ENCODE measurements around the gene RASGEF1C. TPM values are rescaled to one million over a fixed set of nuclear protein-coding genes. Genes with fewer than 3 reads are reported as not detected.

The RASGEF1C gene
- total and polyA plus RNA-seq, 7 donors: 0.35 to 4.2 (median 1.1) TPM; not detected in 2

DNA sequence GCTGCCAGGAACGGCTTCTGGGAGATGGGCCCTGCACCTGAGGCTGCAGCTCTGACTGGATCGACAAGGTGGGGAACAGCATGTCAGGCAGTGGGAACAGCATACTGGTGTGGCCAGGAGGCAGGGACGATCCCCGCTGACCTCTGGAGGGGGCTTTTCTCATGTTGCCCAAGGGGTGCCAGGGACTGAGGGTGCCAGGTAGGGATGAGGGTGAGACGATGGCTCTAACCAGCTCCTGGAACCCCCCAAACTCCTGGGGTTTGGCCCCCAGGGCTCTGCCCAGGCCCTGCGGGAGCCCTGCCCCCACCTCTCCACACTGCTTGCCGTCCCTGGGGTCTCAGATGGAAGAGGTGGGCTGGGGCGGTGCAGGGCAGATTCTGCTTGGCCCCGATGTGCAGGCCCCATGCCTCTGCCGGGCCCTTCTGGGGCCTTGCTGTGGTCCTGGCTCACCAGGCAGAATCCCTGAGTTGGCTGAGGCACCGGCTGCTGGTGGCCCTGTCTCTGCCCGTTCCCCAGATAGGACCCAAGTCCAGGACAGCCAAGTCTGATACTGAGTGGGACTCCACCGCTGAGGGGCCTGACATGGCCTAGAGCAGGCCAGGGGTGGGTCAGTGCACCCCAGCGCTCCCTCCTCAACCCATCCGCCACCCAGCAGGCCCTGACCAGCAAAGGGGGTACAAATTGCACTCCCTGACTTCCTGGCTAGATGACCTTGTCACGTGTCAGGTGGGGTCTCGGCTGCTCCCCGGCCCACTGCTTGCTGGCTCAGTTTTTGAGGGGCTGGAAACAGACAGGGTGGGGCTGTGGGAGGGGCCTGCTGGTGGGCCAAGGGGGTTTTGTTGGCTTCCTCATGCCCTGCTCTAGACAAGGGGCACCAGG lies 109.0 kb downstream of the RASGEF1C start:
- Histone ChIP-seq H3K27me3 (no peaks in the 10 kb centered on the region), H3K4me1 (no peaks in the 10 kb centered on the region), H3K9me3 (no peaks in the 10 kb centered on the region), H3K36me3 (no peaks in the 10 kb centered on the region), H3K4me3 (no peak overlapping the region), H3K27ac (no peak overlapping the region)
- no peak for DNase-seq
- WGBS, 2 donors: 85 to 90% methylated on average over 18 of the region's 18 CpGs
- intact Hi-C loops (cut with DNase I): no loop called here
- TF ChIP-seq, protein P1, sequence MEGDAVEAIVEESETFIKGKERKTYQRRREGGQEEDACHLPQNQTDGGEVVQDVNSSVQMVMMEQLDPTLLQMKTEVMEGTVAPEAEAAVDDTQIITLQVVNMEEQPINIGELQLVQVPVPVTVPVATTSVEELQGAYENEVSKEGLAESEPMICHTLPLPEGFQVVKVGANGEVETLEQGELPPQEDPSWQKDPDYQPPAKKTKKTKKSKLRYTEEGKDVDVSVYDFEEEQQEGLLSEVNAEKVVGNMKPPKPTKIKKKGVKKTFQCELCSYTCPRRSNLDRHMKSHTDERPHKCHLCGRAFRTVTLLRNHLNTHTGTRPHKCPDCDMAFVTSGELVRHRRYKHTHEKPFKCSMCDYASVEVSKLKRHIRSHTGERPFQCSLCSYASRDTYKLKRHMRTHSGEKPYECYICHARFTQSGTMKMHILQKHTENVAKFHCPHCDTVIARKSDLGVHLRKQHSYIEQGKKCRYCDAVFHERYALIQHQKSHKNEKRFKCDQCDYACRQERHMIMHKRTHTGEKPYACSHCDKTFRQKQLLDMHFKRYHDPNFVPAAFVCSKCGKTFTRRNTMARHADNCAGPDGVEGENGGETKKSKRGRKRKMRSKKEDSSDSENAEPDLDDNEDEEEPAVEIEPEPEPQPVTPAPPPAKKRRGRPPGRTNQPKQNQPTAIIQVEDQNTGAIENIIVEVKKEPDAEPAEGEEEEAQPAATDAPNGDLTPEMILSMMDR (IDR thresholded peaks at IDR 0.05): no peak
- no peak for TF ChIP-seq POLR2A (IDR thresholded peaks at IDR 0.05)
- no peak for TF ChIP-seq EP300 (IDR thresholded peaks at IDR 0.05)
- TF ChIP-seq POLR2AphosphoS5 (IDR thresholded peaks at IDR 0.05): no peak

DNA sequence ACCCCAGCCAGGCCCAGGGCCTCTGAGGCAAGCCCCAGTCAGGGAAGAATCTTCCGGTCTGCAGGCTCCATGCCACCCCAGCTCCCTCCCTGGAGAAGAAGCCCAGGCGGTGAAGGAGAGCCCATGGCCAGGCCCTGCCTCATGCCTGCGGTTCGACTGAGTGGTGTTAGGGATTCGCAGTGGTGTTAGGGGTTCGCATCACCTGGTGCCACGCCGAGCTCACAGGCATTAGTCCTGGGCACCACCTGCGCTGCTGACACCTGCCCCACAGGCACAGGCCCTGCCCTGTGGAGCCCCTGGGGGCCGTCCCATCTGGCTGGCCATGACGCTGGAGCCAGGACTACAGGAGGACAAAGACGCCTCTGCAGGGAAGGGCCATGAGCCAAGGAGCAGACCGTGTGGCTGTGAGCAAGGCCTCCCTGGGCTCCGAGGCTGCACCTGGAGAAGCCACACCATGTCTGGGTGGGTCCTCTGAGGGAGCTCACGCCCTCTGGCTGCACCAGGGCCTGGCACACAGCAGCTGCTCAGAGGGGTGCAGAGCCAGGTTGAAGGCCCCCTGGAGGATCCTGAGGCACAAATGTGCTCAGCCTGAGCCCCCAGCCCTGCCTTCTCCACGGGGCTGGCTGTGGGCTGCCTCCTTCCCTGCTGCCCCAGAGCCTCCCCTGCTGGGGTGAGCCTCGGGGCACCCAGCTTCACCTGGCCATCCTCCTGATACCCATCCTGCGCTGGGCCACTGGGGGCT lies 109.8 kb downstream of the RASGEF1C start:
- H3K4me1 ChIP-seq: no peaks in the 10 kb centered on the region
- H3K27me3 ChIP-seq: no peaks in the 10 kb centered on the region
- no peak overlapping the region for H3K27ac ChIP-seq
- intact Hi-C loops (cut with DNase I): no loop called here
- WGBS, 2 donors: 82 to 86% methylated on average over 18 of the region's 18 CpGs
- TF ChIP-seq EP300 (IDR thresholded peaks at IDR 0.05): no peak
- TF ChIP-seq POLR2A (IDR thresholded peaks at IDR 0.05): no peak
- TF ChIP-seq, protein P1 (IDR thresholded peaks at IDR 0.05): no peak
- TF ChIP-seq POLR2AphosphoS5 (IDR thresholded peaks at IDR 0.05): no peak
- no peaks in the 10 kb centered on the region for H3K9me3 ChIP-seq
- H3K36me3 ChIP-seq: no peaks in the 10 kb centered on the region
- no peak for DNase-seq
- H3K4me3 ChIP-seq: no peak overlapping the region

DNA sequence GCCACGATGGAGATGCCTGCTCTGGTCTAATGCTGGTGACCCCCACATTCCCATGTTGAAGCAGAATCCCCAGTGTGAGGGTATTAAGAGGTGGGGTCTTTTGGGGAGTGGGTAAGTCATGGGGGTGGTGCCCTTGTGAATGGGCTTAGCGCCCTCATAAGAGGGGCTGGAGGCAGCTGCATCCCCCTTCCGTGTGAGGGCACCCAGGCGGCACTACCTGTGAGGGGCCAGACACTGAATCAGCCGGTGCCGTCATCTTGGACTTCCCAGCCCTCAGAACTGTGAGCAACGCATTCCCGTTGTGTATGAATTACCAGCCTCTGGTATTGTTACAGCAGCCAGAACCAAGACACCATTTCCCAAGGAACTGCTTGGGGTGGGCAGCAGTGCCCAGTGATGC lies 110.5 kb downstream of the RASGEF1C start:
- intact Hi-C loops (cut with DNase I): no loop called here
- H3K36me3 ChIP-seq: no peaks in the 10 kb centered on the region
- no peak for DNase-seq
- TF ChIP-seq, protein P1 (IDR thresholded peaks at IDR 0.05): no peak
- TF ChIP-seq EP300 (IDR thresholded peaks at IDR 0.05) (no peak), POLR2AphosphoS5 (IDR thresholded peaks at IDR 0.05) (no peak), POLR2A (IDR thresholded peaks at IDR 0.05) (no peak)
- H3K4me1 ChIP-seq: no peaks in the 10 kb centered on the region
- H3K27me3 ChIP-seq: no peaks in the 10 kb centered on the region
- no peak overlapping the region for H3K4me3 ChIP-seq
- H3K27ac ChIP-seq: no peak overlapping the region
- H3K9me3 ChIP-seq: no peaks in the 10 kb centered on the region
- WGBS, 2 donors: 92 to 93% methylated on average over 8 of the region's 8 CpGs

DNA sequence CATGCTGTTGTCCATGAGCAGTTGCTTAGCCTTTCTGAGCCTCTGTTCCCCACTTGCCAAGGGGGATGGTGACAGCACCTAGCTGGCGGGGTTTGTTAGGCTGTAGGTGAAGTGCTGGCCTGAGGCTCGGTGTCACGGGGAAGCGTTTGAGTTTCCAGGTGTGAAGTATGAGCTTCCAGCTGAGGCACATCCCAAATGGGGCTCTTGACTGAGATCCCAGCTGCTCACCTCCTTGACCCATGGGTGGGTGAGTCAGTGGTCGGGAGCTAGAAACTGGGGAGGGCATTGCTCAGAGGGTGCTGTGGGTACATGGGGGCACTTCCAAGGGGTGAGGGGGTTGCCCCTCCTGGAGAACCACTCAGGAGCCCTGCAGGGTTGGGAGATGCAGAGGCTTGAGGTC lies 111.1 kb downstream of the RASGEF1C start:
- Histone ChIP-seq H3K4me1 (no peaks in the 10 kb centered on the region), H3K4me3 (no peak overlapping the region), H3K36me3 (no peaks in the 10 kb centered on the region), H3K9me3 (no peaks in the 10 kb centered on the region), H3K27me3 (no peaks in the 10 kb centered on the region), H3K27ac (no peak overlapping the region)
- DNase-seq: no peak
- WGBS, 2 donors: 89 to 90% methylated on average over 5 of the region's 5 CpGs
- no peak for TF ChIP-seq EP300 (IDR thresholded peaks at IDR 0.05)
- TF ChIP-seq, protein P1 (IDR thresholded peaks at IDR 0.05): no peak
- intact Hi-C loops (cut with DNase I): no loop called here
